SK-N-SH (cell line): Measurements from ENCODE around the gene MON1B. TPM values are rescaled to one million over a fixed set of nuclear protein-coding genes. Genes with fewer than 3 reads are reported as not detected.
A peak's percentile ranks its signal among the peaks of the same experiment; 100 is the strongest.
"Not testable (repeated sequence)": the region's sequence is repeated elsewhere in the genome, so short reads cannot be mapped to it uniquely, and the experiment has no call there.

Experiments used
- CTCF ChIA-PET: fragments of 300-600, 350-600 bp; formaldehyde crosslinking; extraction: SDS; loops from one replicate; lab custom pipeline; 2021; lab: Yijun Ruan, JAX
- POLR2A ChIA-PET: fragments of 350-600 bp; sonication (Branson Sonifier 250); formaldehyde crosslinking; extraction: SDS; loops from one replicate; lab custom pipeline; 2020; ENCODE audit warnings: antibody characterized with exemption, inconsistent platforms; lab: Yijun Ruan, JAX
- DNase-seq: peaks from one replicate; pipeline ENCODE4 v3.0.0; 2012
- H2AFZ ChIP-seq: fragments of 200-600 bp; sonication (generic); 2 replicates; pipeline ENCODE4 v1.8.1; 2016; ENCODE audit warnings: antibody characterized with exemption, mild to moderate bottlenecking, low read depth
- H3F3A ChIP-seq: fragments of 200-600 bp; sonication (generic); replicated peaks from 2 replicates; pipeline ENCODE3; 2016; ENCODE audit warnings: antibody characterized with exemption, mild to moderate bottlenecking; ENCODE audit not compliant: insufficient read depth
- H3K27ac ChIP-seq, 2 experiments: fragments of 200-500 bp in 1 of 2; fragments of 200-600 bp in 1 of 2; sonication (Bioruptor generic) in 1 of 2; sonication (generic), shearing (Covaris generic) in 1 of 2; 2 replicates each; pipeline versions ENCODE4 v1.5.1 to v1.6.1; 2014 to 2016; ENCODE audit warnings: low read depth in 2 of 2, inconsistent platforms in 1 of 2, low read length in 1 of 2, mild to moderate bottlenecking in 1 of 2, mixed read lengths in 1 of 2
- H3K27me3 ChIP-seq: fragments of 200-600 bp; sonication (generic), shearing (Covaris generic); 2 replicates; pipeline ENCODE4 v1.6.1; 2016; ENCODE audit warnings: mixed run types; ENCODE audit not compliant: insufficient read depth
- H3K36me3 ChIP-seq, 2 experiments: fragments of 200-500 bp in 1 of 2; fragments of 200-600 bp in 1 of 2; sonication (Bioruptor generic) in 1 of 2; sonication (generic) in 1 of 2; replicated peaks in 1 of 2; 2 replicates each; pipeline versions ENCODE3 to v1.5.1; 2014 to 2016; ENCODE audit warnings: low read length in 1 of 2, mild to moderate bottlenecking in 1 of 2; ENCODE audit not compliant: insufficient read depth in 2 of 2, control insufficient read depth in 1 of 2
- H3K4me1 ChIP-seq, 2 experiments: fragments of 200-500 bp in 1 of 2; fragments of 200-600 bp in 1 of 2; sonication (Bioruptor generic) in 1 of 2; sonication (generic), shearing (Covaris generic) in 1 of 2; 2 replicates each; pipeline versions ENCODE4 v1.5.1 to v1.6.1; 2014 to 2016; ENCODE audit warnings: low read depth in 1 of 2, low read length in 1 of 2, mixed run types in 1 of 2; ENCODE audit not compliant: insufficient read depth in 2 of 2, control insufficient read depth in 1 of 2
- H3K4me2 ChIP-seq: fragments of 200-600 bp; sonication (generic), shearing (Covaris generic); 2 replicates; pipeline ENCODE4 v1.6.1; 2017; ENCODE audit warnings: mixed run types
- H3K4me3 ChIP-seq, 2 experiments: fragments of 200-500 bp in 1 of 2; fragments of 200-600 bp in 1 of 2; sonication (Bioruptor generic) in 1 of 2; sonication (generic), shearing (Covaris generic) in 1 of 2; 2 replicates each; pipeline versions ENCODE4 v1.5.1 to v1.8.1; 2014 to 2016; ENCODE audit warnings: low read depth in 2 of 2, inconsistent platforms in 1 of 2, low read length in 1 of 2, mild to moderate bottlenecking in 1 of 2, mixed read lengths in 1 of 2, moderate library complexity in 1 of 2
- H3K79me2 ChIP-seq: fragments of 200-600 bp; sonication (generic); 2 replicates; pipeline ENCODE4 v1.8.1; 2017; ENCODE audit warnings: mild to moderate bottlenecking; ENCODE audit not compliant: insufficient read depth
- H3K9ac ChIP-seq: fragments of 200-600 bp; sonication (generic); 2 replicates; pipeline ENCODE4 v1.6.1; 2017; ENCODE audit warnings: mixed run types
- H3K9me2 ChIP-seq: fragments of 200-600 bp; sonication (generic); 2 replicates; pipeline ENCODE4 v1.6.1; 2017; ENCODE audit warnings: mixed run types
- H3K9me3 ChIP-seq: fragments of 200-600 bp; sonication (generic); 2 replicates; pipeline ENCODE4 v1.6.1; 2017; ENCODE audit warnings: mixed run types, mild to moderate bottlenecking, moderate library complexity
- H4K20me1 ChIP-seq: fragments of 200-600 bp; sonication (generic); 2 replicates; pipeline ENCODE4 v1.6.1; 2017; ENCODE audit warnings: mild to moderate bottlenecking, mixed run types; ENCODE audit not compliant: insufficient read depth
- CHD2 ChIP-seq: fragments of 150-350 bp; IDR thresholded peaks from 2 replicates; pipeline ENCODE4 v1.6.1; 2018; ENCODE audit warnings: low read length; ENCODE audit not compliant: partially characterized antibody
- EP300 ChIP-seq, 2 experiments: IDR thresholded peaks; 2 replicates each; pipeline versions ENCODE4 v1.4.0 to v1.6.1; 2012; ENCODE audit warnings: borderline replicate concordance in 1 of 2, low read depth in 1 of 2, low read length in 1 of 2
- FOXJ3 ChIP-seq: sonication (generic); formaldehyde crosslinking; IDR thresholded peaks from 2 replicates; pipeline ENCODE4 v1.5.1; 2020; ENCODE audit warnings: mild to moderate bottlenecking, missing genetic modification reagents
- GABPA ChIP-seq: IDR thresholded peaks from 2 replicates; pipeline ENCODE4 v1.4.0; 2012; ENCODE audit warnings: low read depth, mild to moderate bottlenecking
- IRF3 ChIP-seq: fragments of 150-350 bp; IDR thresholded peaks from 2 replicates; pipeline ENCODE4 v1.6.1; 2016; ENCODE audit warnings: mild to moderate bottlenecking, low read depth, low read length
- MEF2A ChIP-seq: IDR thresholded peaks from 2 replicates; pipeline ENCODE4 v1.4.0; 2012; ENCODE audit warnings: low read depth, borderline replicate concordance
- MXI1 ChIP-seq: IDR thresholded peaks from 2 replicates; pipeline ENCODE4 v1.6.1; 2012; ENCODE audit warnings: mild to moderate bottlenecking, low read depth, low read length, improper control_type of control experiment
- RCOR1 ChIP-seq: fragments of 150-350 bp; IDR thresholded peaks from 2 replicates; pipeline ENCODE4 v1.6.1; 2017; ENCODE audit warnings: antibody characterized with exemption, low read length
- SMC3 ChIP-seq: IDR thresholded peaks from 2 replicates; pipeline ENCODE4 v1.6.1; 2012; ENCODE audit warnings: low read depth, low read length, improper control_type of control experiment
- TAF1 ChIP-seq: IDR thresholded peaks from 2 replicates; pipeline ENCODE4 v1.6.1; 2012; ENCODE audit warnings: low read depth, mild to moderate bottlenecking, low read length, moderate library complexity, borderline replicate concordance
- TCF12 ChIP-seq: IDR thresholded peaks from 2 replicates; pipeline ENCODE4 v1.4.0; 2012
- TEAD4 ChIP-seq: IDR thresholded peaks from 2 replicates; pipeline ENCODE4 v1.4.0; 2012; ENCODE audit warnings: mild to moderate bottlenecking, borderline replicate concordance; ENCODE audit not compliant: insufficient read depth
- USF1 ChIP-seq: IDR thresholded peaks from 2 replicates; pipeline ENCODE4 v1.4.0; 2012; ENCODE audit warnings: low read depth, borderline replicate concordance
- USF2 ChIP-seq: fragments of 150-350 bp; IDR thresholded peaks from 2 replicates; pipeline ENCODE4 v1.6.1; 2017; ENCODE audit warnings: antibody characterized with exemption, low read length, low read depth, borderline replicate concordance
- WGBS: methylation state at CpG from one replicate; pipeline ENCODE4 v1.1.6; 2017; ENCODE audit warnings: low lambda C conversion rate; 5-methylcytosine and 5-hydroxymethylcytosine counted together
- polyA plus RNA-seq, 3 experiments: library from polyadenylated mRNA; depleted of rRNA; stranded (reverse); fragments of >200 nt; gene quantifications; 2 replicates each; pipeline ENCODE4 v1.2.3, GENCODE V29; 2012

Gene MON1B
- polyA plus RNA-seq, 1 of the 3 experiments (the other 2 are of a cell fraction) = 16.9 TPM

- no peaks in the 10 kb centered on the region for H4K20me1 ChIP-seq
- H3K4me1 ChIP-seq = no peaks in the 10 kb centered on the region
- H3K9ac ChIP-seq = no peak overlapping the region
- ChIA-PET POLR2A (no interaction called here), CTCF (interaction anchor here (0.9 to 1.3 kb wide), 2 partner anchors 12 to 14 kb away, joined by 3 to 5 read pairs; no protein-coding TSS in a partner anchor)
- no peak overlapping the region for H3K4me3 ChIP-seq
- H3F3A ChIP-seq = peaks cover 3% of the 10 kb centered on the region
- H3K27me3 ChIP-seq = no peaks in the 10 kb centered on the region
- no peak overlapping the region for H2AFZ ChIP-seq
- H3K79me2 ChIP-seq = no peaks in the 10 kb centered on the region
- TF ChIP-seq CHD2 (no peak), TAF1 (no peak), GABPA (no peak), TEAD4 (no peak), USF1 (no peak)
- DNase-seq = no peak
- H3K36me3 ChIP-seq = no peaks in the 10 kb centered on the region
- H3K27ac ChIP-seq = no peak overlapping the region
- WGBS = 26% methylated on average over 1 of the region's 1 CpG
- H3K4me2 ChIP-seq = no peak overlapping the region
- no peaks in the 10 kb centered on the region for H3K9me3 ChIP-seq
- H3K9me2 ChIP-seq = no peaks in the 10 kb centered on the region; the same call in 1 of the 2 replicates
Observed at GRCh38 chr16:77183137-77183536, 7.9 kb upstream of the MON1B start.

- POLR2A ChIA-PET, H3K27me3 ChIP-seq, H4K20me1 ChIP-seq, H3K9me3 ChIP-seq, H3K9me2 ChIP-seq, H3K4me3 ChIP-seq, DNase-seq, H2AFZ ChIP-seq, H3K79me2 ChIP-seq, H3K4me1 ChIP-seq, H3K9ac ChIP-seq, H3K36me3 ChIP-seq, H3K27ac ChIP-seq, H3K4me2 ChIP-seq, H3F3A ChIP-seq: not testable (repeated sequence)
- WGBS = 61% methylated on average over 1 of the region's 1 CpG
- CTCF ChIA-PET = interaction anchor here (1.1 to 1.3 kb wide), 2 partner anchors 15 to 17 kb away, joined by 4 read pairs; no protein-coding TSS in a partner anchor
Observed at GRCh38 chr16:77186298-77186697, 4.7 kb upstream of the MON1B start.

- ChIA-PET CTCF (interaction anchor here (1.0 kb wide), 1 partner anchor 1389 kb away, joined by 4 read pairs; no protein-coding TSS in a partner anchor), POLR2A (no interaction called here)
- Histone ChIP-seq H3F3A (no peaks in the 10 kb centered on the region), H3K4me1 (peaks cover 0 to 17% of the 10 kb centered on the region in 2 experiments; a peak in 3 of 4 replicates), H3K9me3 (no peaks in the 10 kb centered on the region), H3K27ac (peak overlapping the region; percentile 86 to 95; a peak in 3 of 4 replicates), H3K27me3 (no peaks in the 10 kb centered on the region), H3K79me2 (peaks cover 28% of the 10 kb centered on the region), H3K9me2 (no peaks in the 10 kb centered on the region; the same call in 1 of the 2 replicates), H3K4me3 (peak overlapping the region; percentile 86 to 98), H3K36me3 (peaks cover 0 to 16% of the 10 kb centered on the region in 2 experiments), H4K20me1 (no peaks in the 10 kb centered on the region), H3K4me2 (peak overlapping the region; percentile 90), H3K9ac (peak overlapping the region; percentile 74), H2AFZ (peak overlapping the region; percentile 92)
- TF ChIP-seq CHD2 (no peak), MXI1 (no peak), USF2 (no peak), MEF2A (no peak), SMC3 (no peak), IRF3 (no peak), TCF12 (no peak), EP300 (IDR thresholded peaks at IDR 0.05; ENCODE audit: borderline replicate concordance in 1 of 2, low read depth in 1 of 2, low read length in 1 of 2) (no peak), RCOR1 (no peak), FOXJ3 (CRISPR knock-in tag) (no peak)
- no peak for DNase-seq
- WGBS = 2% methylated on average over 10 of the region's 19 CpGs
Observed at GRCh38 chr16:77190190-77190477, 856 bp upstream of the MON1B start.
